HUES6 (cell line): Measurements from ENCODE around the gene RBFOX2.

Source experiments
- H3K27ac ChIP-seq: 2 replicates; pipeline ENCODE4 v1.7.0; 2013; ENCODE audit warnings: low read depth, mild to moderate bottlenecking, low read length, inconsistent platforms
- H3K27me3 ChIP-seq: 2 replicates; pipeline ENCODE4 v1.6.1; 2013; ENCODE audit warnings: low read length; ENCODE audit not compliant: control insufficient read depth, insufficient read depth
- H3K36me3 ChIP-seq: 2 replicates; pipeline ENCODE4 v1.6.1; 2013; ENCODE audit warnings: low read length; ENCODE audit not compliant: control insufficient read depth, insufficient read depth
- H3K4me1 ChIP-seq: 2 replicates; pipeline ENCODE4 v1.6.1; 2013; ENCODE audit warnings: low read length; ENCODE audit not compliant: control insufficient read depth, insufficient read depth
- H3K4me3 ChIP-seq: 2 replicates; pipeline ENCODE4 v1.5.1; 2013; ENCODE audit warnings: low read depth, low read length
- H3K9ac ChIP-seq: one replicate; pipeline ENCODE4 v1.6.1; 2013; ENCODE audit warnings: mild to moderate bottlenecking, low read length
- H3K9me3 ChIP-seq: 2 replicates; pipeline ENCODE4 v1.6.1; 2013; ENCODE audit warnings: low read depth, low read length; ENCODE audit not compliant: control insufficient read depth, insufficient read depth

The RBFOX2 gene

DNA sequence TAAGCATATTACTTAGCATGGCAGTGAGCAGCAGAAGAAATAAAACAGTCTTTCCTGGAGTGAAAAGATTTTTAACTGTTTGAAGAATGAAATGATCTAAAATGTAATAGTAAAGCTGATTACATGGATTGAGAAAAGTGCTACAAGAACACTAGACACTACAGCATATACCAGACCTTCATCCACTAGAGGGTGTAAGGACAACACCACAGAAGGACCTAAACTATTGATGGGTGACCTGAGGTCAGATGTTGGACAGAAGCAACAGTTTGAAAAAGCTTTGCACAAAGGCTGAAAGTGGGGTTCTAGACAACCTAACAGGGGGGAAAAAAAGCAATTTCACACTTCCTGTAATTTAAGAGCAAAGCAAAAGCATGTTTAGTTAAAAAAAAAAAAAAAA, 97.7 kb downstream of the RBFOX2 start:
- Histone ChIP-seq H3K4me3 (no peak overlapping the region), H3K36me3 (peaks cover 9% of the 10 kb centered on the region), H3K9me3 (no peaks in the 10 kb centered on the region), H3K4me1 (peaks cover 4% of the 10 kb centered on the region; the same call in 1 of the 2 replicates), H3K9ac (no peak overlapping the region), H3K27me3 (no peaks in the 10 kb centered on the region), H3K27ac (no peak overlapping the region)

DNA sequence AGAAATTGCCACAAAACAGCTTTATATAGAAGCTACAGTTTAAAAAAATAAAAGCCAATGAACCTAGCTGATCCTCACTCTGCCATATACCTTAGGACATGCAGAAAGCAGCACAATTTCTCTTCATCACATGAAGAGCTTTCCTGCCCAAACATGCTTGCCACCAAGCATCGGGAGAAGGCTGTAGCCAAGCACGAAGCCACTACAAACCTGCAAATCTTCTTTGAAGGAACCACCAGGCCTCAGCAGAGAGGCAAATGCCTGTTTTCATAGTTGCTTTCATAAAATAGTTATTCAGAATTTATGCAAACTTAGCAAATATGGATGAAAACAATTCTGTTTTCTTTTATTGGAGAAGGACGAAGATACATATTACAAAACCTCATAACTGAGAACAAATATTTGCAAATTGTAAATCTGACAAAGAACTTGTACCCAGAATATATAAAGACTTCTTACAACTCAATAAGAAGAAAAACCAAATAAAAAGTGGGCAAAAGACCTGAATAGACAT, 100.3 kb downstream of the RBFOX2 start:
- H3K36me3 ChIP-seq: no peaks in the 10 kb centered on the region
- H3K9ac ChIP-seq: no peak overlapping the region
- no peaks in the 10 kb centered on the region for H3K9me3 ChIP-seq
- no peak overlapping the region for H3K4me3 ChIP-seq
- H3K27ac ChIP-seq: no peak overlapping the region
- peaks cover 1% of the 10 kb centered on the region; the same call in 1 of the 2 replicates for H3K4me1 ChIP-seq
- H3K27me3 ChIP-seq: no peaks in the 10 kb centered on the region

GRCh38 chr22:35923026-35923425, 105.6 kb downstream of the RBFOX2 start:
- Histone ChIP-seq H3K36me3 (no peaks in the 10 kb centered on the region), H3K27me3 (no peaks in the 10 kb centered on the region), H3K4me1 (peaks cover 9% of the 10 kb centered on the region), H3K27ac (no peak overlapping the region), H3K9me3 (no peaks in the 10 kb centered on the region), H3K4me3 (no peak overlapping the region), H3K9ac (no peak overlapping the region)

DNA sequence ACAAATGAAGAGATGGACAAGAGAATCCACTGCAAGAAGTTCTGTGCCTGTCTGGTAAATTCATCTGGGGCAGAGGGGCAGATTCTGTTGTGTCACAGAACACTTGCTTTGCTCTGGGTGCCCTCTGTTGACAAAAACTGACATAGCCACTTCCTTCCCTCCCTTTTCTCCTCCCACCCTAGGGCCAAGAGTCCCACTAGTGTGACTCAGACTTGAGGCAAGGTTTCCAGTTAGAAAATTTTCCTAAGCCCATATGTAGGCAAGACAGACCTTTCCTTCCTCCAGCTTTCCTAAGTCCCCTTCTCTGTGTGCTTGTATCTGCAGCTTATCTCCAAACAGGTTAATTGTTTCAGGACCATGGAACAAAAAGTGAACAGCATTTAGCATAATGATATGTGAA, 106.8 kb downstream of the RBFOX2 start:
- peaks cover 9% of the 10 kb centered on the region; the same call in 1 of the 2 replicates for H3K4me1 ChIP-seq
- H3K36me3 ChIP-seq: no peaks in the 10 kb centered on the region
- no peaks in the 10 kb centered on the region for H3K9me3 ChIP-seq
- H3K4me3 ChIP-seq: no peak overlapping the region
- no peaks in the 10 kb centered on the region for H3K27me3 ChIP-seq
- H3K9ac ChIP-seq: no peak overlapping the region
- H3K27ac ChIP-seq: no peak overlapping the region

DNA sequence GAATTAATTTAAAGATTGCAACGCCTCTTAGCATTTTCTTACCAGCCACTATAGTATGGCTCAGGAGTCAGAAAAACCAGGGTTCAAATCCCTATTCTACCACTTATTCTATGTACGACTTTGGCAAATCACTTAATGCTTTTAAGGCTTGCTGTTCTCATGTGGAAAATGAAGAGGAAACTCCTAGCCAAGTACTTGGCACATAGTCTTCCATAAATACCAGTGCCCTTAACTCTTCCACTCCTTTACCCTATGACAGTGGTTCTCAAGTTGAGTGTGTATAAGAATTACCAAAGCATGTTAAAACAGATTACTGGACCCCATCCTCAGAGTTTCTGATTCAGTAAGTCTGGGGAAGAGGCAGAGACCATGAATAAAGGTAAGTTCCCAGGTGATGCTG, 107.6 kb downstream of the RBFOX2 start:
- H3K4me1 ChIP-seq: peaks cover 13% of the 10 kb centered on the region
- no peaks in the 10 kb centered on the region for H3K27me3 ChIP-seq
- H3K9ac ChIP-seq: no peak overlapping the region
- no peak overlapping the region for H3K4me3 ChIP-seq
- no peaks in the 10 kb centered on the region for H3K36me3 ChIP-seq
- no peaks in the 10 kb centered on the region for H3K9me3 ChIP-seq
- no peak overlapping the region for H3K27ac ChIP-seq

GRCh38 chr22:35919002-35919542, 109.6 kb downstream of the RBFOX2 start:
- Histone ChIP-seq H3K4me1 (peaks cover 30% of the 10 kb centered on the region), H3K27ac (no peak overlapping the region), H3K4me3 (no peak overlapping the region), H3K9me3 (no peaks in the 10 kb centered on the region), H3K9ac (no peak overlapping the region), H3K27me3 (no peaks in the 10 kb centered on the region), H3K36me3 (no peaks in the 10 kb centered on the region)

GRCh38 chr22:35918456-35918855, 110.2 kb downstream of the RBFOX2 start:
- Histone ChIP-seq H3K36me3 (no peaks in the 10 kb centered on the region), H3K9ac (no peak overlapping the region), H3K27me3 (no peaks in the 10 kb centered on the region), H3K4me3 (no peak overlapping the region), H3K9me3 (no peaks in the 10 kb centered on the region), H3K27ac (no peak overlapping the region), H3K4me1 (peaks cover 36% of the 10 kb centered on the region)

DNA sequence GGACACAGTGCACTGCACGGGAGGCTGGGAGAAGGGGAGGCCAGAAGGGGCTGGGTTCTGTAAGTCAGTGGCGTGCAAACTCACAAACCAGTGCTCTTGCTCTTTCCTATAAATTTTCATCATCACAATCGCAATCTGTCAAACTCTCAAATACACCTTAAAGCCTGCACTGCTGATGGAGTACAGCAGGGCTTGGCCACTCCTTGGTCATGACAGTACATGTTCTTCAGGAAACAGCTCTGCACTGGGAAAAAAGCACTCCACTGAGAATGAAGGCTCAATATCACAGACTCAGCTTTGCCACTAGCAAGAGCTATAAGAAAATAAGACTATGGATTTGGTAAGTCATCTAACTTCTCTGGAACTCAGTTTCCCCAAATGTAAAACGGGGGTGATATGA, 111.0 kb downstream of the RBFOX2 start:
- no peak overlapping the region for H3K9ac ChIP-seq
- no peaks in the 10 kb centered on the region for H3K9me3 ChIP-seq

DNA sequence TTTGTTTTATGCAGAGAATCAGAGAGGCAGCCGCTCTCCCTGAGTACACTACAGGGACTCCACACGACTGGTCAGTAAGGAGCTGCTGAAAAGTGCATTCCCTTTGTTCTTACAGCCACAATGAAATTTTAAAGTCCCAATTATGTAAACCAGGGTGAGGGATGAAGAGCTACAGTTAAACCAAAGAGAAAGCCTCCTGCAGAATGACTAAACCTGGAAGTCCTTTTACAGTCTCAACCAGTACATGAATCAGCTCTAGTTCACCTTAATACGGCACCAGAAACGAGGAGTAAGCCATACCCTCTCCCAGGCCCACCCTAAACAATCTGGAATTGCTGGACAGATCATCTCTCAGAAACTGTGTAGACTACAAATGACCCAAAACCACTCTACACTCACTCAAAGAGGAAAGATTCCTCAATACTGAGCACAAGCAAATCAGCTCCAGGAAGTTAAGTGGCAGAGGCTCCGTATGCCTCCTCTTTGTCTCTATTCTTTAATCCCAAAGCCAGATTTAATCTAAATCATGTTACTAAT, 113.1 kb downstream of the RBFOX2 start:
- peak overlapping the region; percentile 59 for H3K4me3 ChIP-seq
- no peaks in the 10 kb centered on the region for H3K9me3 ChIP-seq

More for the DNA sequence above, 111.0 kb downstream of the RBFOX2 start:
- 0 out of 2 replicates have a peak overlapping the region, but pooled peaks have one; percentile 11 for H3K27ac ChIP-seq
- peaks cover 36% of the 10 kb centered on the region for H3K4me1 ChIP-seq
- H3K4me3 ChIP-seq: no peak overlapping the region
- no peaks in the 10 kb centered on the region for H3K27me3 ChIP-seq
- H3K36me3 ChIP-seq: no peaks in the 10 kb centered on the region

DNA sequence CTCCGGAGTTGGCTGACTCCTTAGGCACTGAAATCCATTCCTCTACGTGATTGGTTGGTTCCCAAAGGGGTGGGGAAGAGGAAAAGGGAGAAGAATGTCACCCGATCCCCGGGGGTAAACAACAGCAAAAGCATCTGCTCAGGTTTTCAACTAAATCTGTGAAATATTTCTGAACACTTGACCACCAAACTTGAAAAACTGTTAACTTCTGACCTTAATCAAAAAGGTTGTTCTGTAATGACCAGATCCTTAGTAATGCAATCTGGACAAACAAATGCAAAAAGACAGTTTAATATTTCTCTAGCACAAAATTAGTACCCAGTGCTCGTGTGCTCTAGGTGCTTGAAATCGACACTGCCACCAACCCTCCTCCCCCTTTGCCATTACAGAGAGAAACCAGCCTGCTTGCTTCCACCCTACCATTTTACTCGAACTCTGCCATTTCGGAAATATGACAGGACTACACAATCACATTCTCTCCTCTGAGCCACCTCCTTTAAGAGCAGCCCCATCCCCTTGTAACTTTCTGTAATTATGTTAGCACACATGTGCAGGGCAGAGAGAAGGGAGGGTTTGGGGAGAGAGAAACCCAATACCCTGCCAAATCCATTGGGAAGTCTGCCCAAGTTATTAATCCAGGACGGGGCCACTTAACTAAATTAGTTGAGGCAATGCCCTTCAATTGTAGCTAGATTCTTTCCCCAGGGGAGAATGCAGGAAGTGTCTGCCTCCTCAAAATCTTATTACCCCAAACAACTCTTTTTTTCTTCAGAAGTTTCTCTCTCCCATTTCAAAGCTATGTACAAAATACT, 113.8 kb downstream of the RBFOX2 start:
- Histone ChIP-seq H3K9ac (peak overlapping the region; percentile 53), H3K27ac (peak overlapping the region; percentile 20; the same call in 1 of the 2 replicates), H3K4me3 (peak overlapping the region; percentile 59), H3K9me3 (no peaks in the 10 kb centered on the region), H3K4me1 (peaks cover 49% of the 10 kb centered on the region), H3K27me3 (no peaks in the 10 kb centered on the region), H3K36me3 (no peaks in the 10 kb centered on the region)

More for the DNA sequence above, 113.1 kb downstream of the RBFOX2 start:
- peak overlapping the region; percentile 17 for H3K9ac ChIP-seq
- H3K4me1 ChIP-seq: peaks cover 45% of the 10 kb centered on the region
- H3K27me3 ChIP-seq: no peaks in the 10 kb centered on the region
- H3K36me3 ChIP-seq: no peaks in the 10 kb centered on the region
- H3K27ac ChIP-seq: peak overlapping the region; percentile 20; the same call in 1 of the 2 replicates

GRCh38 chr22:35914357-35914664, 114.3 kb downstream of the RBFOX2 start:
- Histone ChIP-seq H3K27me3 (no peaks in the 10 kb centered on the region), H3K9me3 (no peaks in the 10 kb centered on the region), H3K4me1 (peaks cover 49% of the 10 kb centered on the region), H3K4me3 (peak overlapping the region; percentile 59), H3K27ac (no peak overlapping the region), H3K36me3 (no peaks in the 10 kb centered on the region), H3K9ac (no peak overlapping the region)
